ENCODE measurements around the gene DMXL1.

Gene DMXL1

GRCh38 chr5:119291056-119291455 is 220.2 kb downstream of the DMXL1 start:
- DNase-seq: no peak

- DNase-seq: no peak
Observed at GRCh38 chr5:119291877-119292276, 221.0 kb downstream of the DMXL1 start.

GRCh38 chr5:119292701-119293515 is 222.0 kb downstream of the DMXL1 start:
- no peak for DNase-seq

GRCh38 chr5:119293516-119293829 is 222.6 kb downstream of the DMXL1 start:
- no peak for DNase-seq
